ENCODE measurements around the gene MLANA. TPM values are rescaled to one million over a fixed set of nuclear protein-coding genes. Genes with fewer than 3 reads are reported as not detected.

The MLANA gene
- total and polyA plus RNA-seq, 11 donors: not detected

DNA sequence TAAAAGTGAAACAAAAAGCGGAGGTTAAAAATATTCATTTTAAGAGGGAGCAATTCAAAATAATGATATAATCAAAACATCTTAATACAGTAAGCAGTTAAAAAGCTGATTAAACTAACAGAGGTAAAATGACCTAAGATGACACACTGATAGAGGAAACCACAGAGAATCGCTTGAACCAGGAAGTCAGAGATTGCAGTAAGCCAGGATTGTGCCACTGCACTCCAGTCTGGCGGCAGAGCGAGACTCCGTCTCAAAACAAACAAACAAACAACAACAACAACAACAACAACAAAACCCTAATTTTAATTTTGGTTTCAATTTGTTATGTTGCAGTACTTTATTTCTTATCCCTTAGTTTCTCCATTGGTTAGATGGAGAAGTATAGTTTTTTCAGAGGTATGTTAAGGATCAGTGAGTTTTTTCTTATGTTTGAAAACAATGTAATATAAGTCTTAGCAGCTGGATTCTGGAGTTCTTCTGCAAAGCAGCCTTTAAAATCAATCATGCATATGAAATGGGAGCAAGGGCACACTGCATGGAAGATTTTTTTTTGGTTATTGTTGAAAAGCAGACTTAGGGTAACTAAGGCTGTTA, 58.5 kb downstream of the MLANA start:
- peak in 1 of 4 donors; percentile 50 for ATAC-seq
- intact Hi-C loops (cut with DNase I): loop anchor here in 1 of 10 donors (5.0 kb wide), 1 partner anchor 68 kb away; the partner anchor contains the start of gene RANBP6

DNA sequence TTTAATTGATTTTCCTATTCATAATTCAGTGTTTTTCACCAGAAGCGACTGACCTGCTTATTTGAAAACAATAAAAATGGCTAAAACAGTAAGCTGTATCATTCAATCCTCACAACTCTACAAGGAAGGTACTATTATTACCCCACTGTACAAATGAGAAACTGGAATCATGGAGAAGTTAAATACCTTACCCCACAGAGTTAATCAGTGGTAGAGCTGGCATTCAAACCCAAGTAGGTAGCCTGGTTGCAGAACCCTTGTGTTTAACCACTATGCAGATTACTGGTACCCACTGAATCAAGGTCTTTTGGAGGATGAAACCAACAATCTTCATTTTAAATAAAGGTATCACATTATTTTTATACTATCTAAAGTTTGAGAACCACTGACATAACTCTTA, 59.6 kb downstream of the MLANA start:
- Histone ChIP-seq H3K27me3 (no peaks in the 10 kb centered on the region), H3K36me3 (peaks cover 0 to 7% (median 0%) of the 10 kb centered on the region in 9 donors), H3K9me3 (no peaks in the 10 kb centered on the region), H3K27ac (no peak overlapping the region), H3K4me1 (peaks cover 0 to 25% (median 8%) of the 10 kb centered on the region in 12 donors), H3K4me3 (no peak overlapping the region)
- intact Hi-C loops (cut with DNase I): loop anchor here in 1 of 10 donors (5.0 kb wide), 1 partner anchor 57 kb away; a partner anchor contains a TSS
- TF ChIP-seq, protein P1, sequence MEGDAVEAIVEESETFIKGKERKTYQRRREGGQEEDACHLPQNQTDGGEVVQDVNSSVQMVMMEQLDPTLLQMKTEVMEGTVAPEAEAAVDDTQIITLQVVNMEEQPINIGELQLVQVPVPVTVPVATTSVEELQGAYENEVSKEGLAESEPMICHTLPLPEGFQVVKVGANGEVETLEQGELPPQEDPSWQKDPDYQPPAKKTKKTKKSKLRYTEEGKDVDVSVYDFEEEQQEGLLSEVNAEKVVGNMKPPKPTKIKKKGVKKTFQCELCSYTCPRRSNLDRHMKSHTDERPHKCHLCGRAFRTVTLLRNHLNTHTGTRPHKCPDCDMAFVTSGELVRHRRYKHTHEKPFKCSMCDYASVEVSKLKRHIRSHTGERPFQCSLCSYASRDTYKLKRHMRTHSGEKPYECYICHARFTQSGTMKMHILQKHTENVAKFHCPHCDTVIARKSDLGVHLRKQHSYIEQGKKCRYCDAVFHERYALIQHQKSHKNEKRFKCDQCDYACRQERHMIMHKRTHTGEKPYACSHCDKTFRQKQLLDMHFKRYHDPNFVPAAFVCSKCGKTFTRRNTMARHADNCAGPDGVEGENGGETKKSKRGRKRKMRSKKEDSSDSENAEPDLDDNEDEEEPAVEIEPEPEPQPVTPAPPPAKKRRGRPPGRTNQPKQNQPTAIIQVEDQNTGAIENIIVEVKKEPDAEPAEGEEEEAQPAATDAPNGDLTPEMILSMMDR (IDR thresholded peaks at IDR 0.05): no peak
- TF ChIP-seq POLR2A (IDR thresholded peaks at IDR 0.05): no peak
- 93 to 98% (median 96%) methylated on average over 1 of the region's 1 CpG for WGBS, 4 donors
- ATAC-seq (no peak), DNase-seq (no peak)

More for the DNA sequence above, 58.5 kb downstream of the MLANA start:
- H3K27me3 ChIP-seq: no peaks in the 10 kb centered on the region
- 16 to 25% (median 18%) methylated on average over 5 of the region's 5 CpGs for WGBS, 4 donors
- TF ChIP-seq POLR2A (IDR thresholded peaks at IDR 0.05): no peak
- TF ChIP-seq, protein P1 (IDR thresholded peaks at IDR 0.05): no peak
- DNase-seq: no peak
- H3K36me3 ChIP-seq: no peaks in the 10 kb centered on the region
- H3K27ac ChIP-seq: no peak overlapping the region
- H3K9me3 ChIP-seq: no peaks in the 10 kb centered on the region
- peak overlapping the region in 7 of 12 donors; percentile 5 to 36 (median 24) for H3K4me3 ChIP-seq
- peaks cover 0 to 25% (median 8%) of the 10 kb centered on the region in 12 donors for H3K4me1 ChIP-seq

DNA sequence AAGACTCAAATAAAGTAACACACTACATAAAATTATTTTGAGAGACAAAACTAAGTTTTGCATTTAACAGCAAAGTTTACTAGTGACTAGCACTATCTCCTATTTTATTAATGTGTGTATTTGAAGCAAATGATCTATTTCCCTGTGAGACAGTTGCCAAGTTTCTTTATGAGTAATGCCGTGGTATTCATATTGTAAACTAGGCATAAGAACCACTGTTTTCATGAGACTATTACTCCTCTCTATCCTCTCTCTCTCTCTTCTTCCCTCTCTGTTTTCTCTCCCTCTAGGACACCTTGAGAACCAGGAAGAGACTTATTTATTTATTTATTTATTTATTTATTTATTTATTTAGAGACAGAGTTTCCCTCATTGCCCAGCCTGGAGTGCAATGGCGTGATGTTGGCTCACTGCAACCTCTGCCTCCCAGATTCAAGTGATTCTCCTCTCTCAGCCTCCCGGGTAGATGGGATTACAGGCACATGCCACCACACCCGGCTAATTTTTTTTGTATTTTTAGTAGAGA, 61.1 kb downstream of the MLANA start:
- intact Hi-C loops (cut with DNase I): loop anchor here in 1 of 10 donors (5.0 kb wide), 1 partner anchor 56 kb away; a partner anchor contains a TSS
- no peak for ATAC-seq

More for the DNA sequence above, 61.1 kb downstream of the MLANA start:
- peaks cover 0 to 25% (median 8%) of the 10 kb centered on the region in 12 donors for H3K4me1 ChIP-seq
- H3K36me3 ChIP-seq: peaks cover 0 to 7% (median 0%) of the 10 kb centered on the region in 9 donors
- no peak overlapping the region for H3K27ac ChIP-seq
- H3K4me3 ChIP-seq: no peak overlapping the region
- WGBS, 4 donors: 92 to 96% (median 95%) methylated on average over 4 of the region's 4 CpGs
- no peak for DNase-seq
- TF ChIP-seq, protein P1 (IDR thresholded peaks at IDR 0.05): no peak
- no peak for TF ChIP-seq POLR2A (IDR thresholded peaks at IDR 0.05)
- H3K27me3 ChIP-seq: no peaks in the 10 kb centered on the region
- H3K9me3 ChIP-seq: no peaks in the 10 kb centered on the region

All from heart left ventricle (tissue), 16 donors.